Small intestine (tissue), 7 donors: ENCODE data around the gene TXNDC17. TPM values are rescaled to one million over a fixed set of nuclear protein-coding genes. Genes with fewer than 3 reads are reported as not detected.

Experiments
- DNase-seq, 2 donors: peaks; one replicate each; pipeline versions ENCODE4 v3.0.0 to v3.0.0-alpha.2; 2013
- FAIRE-seq: peaks from 2 replicates; lab custom pipeline; 2012; peaks lifted over from hg19 to GRCh38; lab: Jason Lieb, UNC
- H3K27ac ChIP-seq, 3 donors: one replicate each; pipeline ENCODE4 v1.5.1; 2013; ENCODE audit warnings: low read length in 2 of 3, mild to moderate bottlenecking in 2 of 3, control low read depth in 1 of 3, inconsistent platforms in 1 of 3, low read depth in 1 of 3, moderate library complexity in 1 of 3
- H3K27me3 ChIP-seq, 3 donors: one replicate each; pipeline ENCODE4 v1.6.1; 2013; ENCODE audit warnings: low read length in 3 of 3, inconsistent platforms in 1 of 3; ENCODE audit not compliant: control insufficient read depth in 3 of 3, insufficient read depth in 3 of 3
- H3K36me3 ChIP-seq, 3 donors: one replicate each; pipeline ENCODE4 v1.6.1; 2013; ENCODE audit warnings: low read length in 3 of 3, inconsistent platforms in 1 of 3, low read depth in 1 of 3, mild to moderate bottlenecking in 1 of 3, moderate library complexity in 1 of 3; ENCODE audit not compliant: control insufficient read depth in 3 of 3, insufficient read depth in 2 of 3
- H3K4me1 ChIP-seq, 3 donors: one replicate each; pipeline ENCODE4 v1.6.1; 2013; ENCODE audit warnings: low read length in 2 of 3, inconsistent platforms in 1 of 3, low read depth in 1 of 3, mild to moderate bottlenecking in 1 of 3, moderate library complexity in 1 of 3; ENCODE audit not compliant: control insufficient read depth in 3 of 3, insufficient read depth in 2 of 3
- H3K4me3 ChIP-seq, 3 donors: one replicate each; pipeline ENCODE4 v1.5.1; 2013; ENCODE audit warnings: low read length in 3 of 3, control low read depth in 1 of 3, inconsistent platforms in 1 of 3, low read depth in 1 of 3, mild to moderate bottlenecking in 1 of 3, moderate library complexity in 1 of 3
- H3K9me3 ChIP-seq, 2 donors: one replicate each; pipeline ENCODE4 v1.6.1; 2013; ENCODE audit warnings: low read depth in 1 of 2, low read length in 1 of 2; ENCODE audit not compliant: control insufficient read depth in 2 of 2, insufficient read depth in 1 of 2
- WGBS, 3 donors: extraction: QIAGEN DNeasy Blood & Tissue Kit; methylation state at CpG; one replicate each; pipeline ENCODE4 v1.1.7; 2013; 5-methylcytosine and 5-hydroxymethylcytosine counted together
- polyA plus RNA-seq, 4 donors: library from polyadenylated mRNA; stranded (reverse) in 3 of 4; unstranded in 1 of 4; fragments of 200-250 nt in 3 of 4; fragments of 120-200 nt in 1 of 4; gene quantifications; one replicate each; pipeline versions ENCODE4 v1.2.1 to v1.2.3, GENCODE V29; 2013
- donor health status: healthy with polysubstance abuse.
- donor health status: control.
- donor health status: control.
- donor health status: Bipolar disorder and iron deficiency.
- donor health status: healthy.

Gene TXNDC17
- polyA plus RNA-seq, 4 donors, result 137 to 647 (median 322) TPM

- no peak overlapping the region for H3K4me3 ChIP-seq
- no peak overlapping the region for H3K27ac ChIP-seq
- no peaks in the 10 kb centered on the region for H3K27me3 ChIP-seq
- WGBS, 3 donors, result 86 to 97% (median 95%) methylated on average over 6 of the region's 6 CpGs
- no peak for FAIRE-seq
- H3K36me3 ChIP-seq, result peaks cover 2 to 3% (median 2%) of the 10 kb centered on the region in 3 donors
- H3K4me1 ChIP-seq, result peaks cover 2 to 11% (median 11%) of the 10 kb centered on the region in 3 donors
- H3K9me3 ChIP-seq, result no peaks in the 10 kb centered on the region
- DNase-seq, result no peak
Observed at GRCh38 chr17:6637458-6637840, 3.4 kb upstream of the TXNDC17 start.

DNA sequence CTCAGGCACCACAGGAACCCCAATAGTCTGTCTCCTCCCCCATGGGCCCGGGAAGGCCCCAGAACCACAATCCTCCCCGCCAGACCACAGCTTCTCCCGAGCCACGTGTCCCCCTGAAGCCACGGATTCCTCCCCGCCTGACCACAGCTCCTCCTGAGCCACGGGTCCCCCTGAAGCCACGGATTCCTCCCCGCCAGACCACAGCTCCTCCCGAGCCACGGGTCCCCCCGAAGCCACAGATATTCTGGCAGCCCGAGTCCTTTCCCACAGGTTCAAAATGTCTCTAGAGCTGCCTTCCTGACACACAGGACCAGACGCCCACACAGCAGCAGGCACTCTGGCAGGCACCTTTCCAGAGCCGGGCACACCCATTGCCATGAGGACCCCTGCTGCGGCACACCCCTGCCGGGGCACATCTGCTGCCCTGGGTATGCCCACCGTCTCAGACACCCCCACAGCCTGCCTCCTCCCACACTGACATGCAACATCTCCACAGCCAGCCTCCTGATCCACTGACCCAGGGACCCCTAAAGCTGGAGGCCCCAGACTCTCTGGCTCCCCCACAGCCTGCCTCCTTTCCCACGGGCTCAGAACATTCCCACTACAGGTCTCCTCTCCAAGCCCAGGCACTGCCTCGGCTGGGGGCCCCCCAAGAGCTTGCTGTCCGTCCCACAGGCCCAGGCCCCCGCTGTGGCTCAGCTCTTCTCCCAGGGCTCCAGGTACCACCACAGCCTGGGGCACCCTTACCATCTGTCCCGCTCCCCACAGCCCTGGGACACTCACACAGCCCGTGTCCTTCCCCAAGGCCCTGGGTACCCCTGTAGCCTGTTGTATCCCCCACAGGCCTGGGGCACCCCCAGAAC is 2.6 kb upstream of the TXNDC17 start:
- H3K27ac ChIP-seq, result no peak overlapping the region
- H3K4me3 ChIP-seq, result no peak overlapping the region
- peaks cover 0 to 3% (median 0%) of the 10 kb centered on the region in 3 donors for H3K36me3 ChIP-seq
- H3K9me3 ChIP-seq, result no peaks in the 10 kb centered on the region
- H3K27me3 ChIP-seq, result no peaks in the 10 kb centered on the region
- 75 to 78% (median 78%) methylated on average over 23 to 24 of the region's 24 CpGs for WGBS, 3 donors
- no peak for FAIRE-seq
- DNase-seq, result no peak
- peaks cover 2 to 11% (median 11%) of the 10 kb centered on the region in 3 donors for H3K4me1 ChIP-seq

DNA sequence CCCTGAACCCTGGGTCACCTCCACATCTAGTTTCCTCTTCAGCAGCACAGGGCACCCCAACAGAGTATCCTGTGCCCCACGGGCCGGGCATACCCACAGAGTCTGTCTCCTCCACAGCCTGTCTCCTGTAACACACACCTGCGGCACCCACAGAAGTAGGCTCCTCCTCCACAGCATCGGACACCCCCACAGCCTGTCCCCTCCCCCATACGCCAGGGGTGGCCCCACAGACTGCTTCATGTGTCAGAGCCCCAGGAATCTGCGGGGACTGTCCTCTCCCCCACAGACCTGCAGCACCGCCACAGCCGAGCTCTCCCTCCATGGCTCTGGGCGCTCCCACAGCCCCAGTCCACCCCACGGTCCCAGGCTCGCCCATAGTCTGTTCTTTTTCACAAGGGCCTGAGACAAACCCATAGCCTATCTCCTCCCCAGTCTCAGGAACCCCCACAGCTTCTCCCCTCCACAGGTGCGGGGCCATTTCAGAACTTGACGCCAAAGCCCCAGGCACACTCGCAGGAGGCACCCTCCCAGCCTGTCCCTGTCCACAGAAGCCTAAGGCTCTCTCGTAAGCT is 1.8 kb upstream of the TXNDC17 start:
- H3K27ac ChIP-seq, result no peak overlapping the region
- 13 to 42% (median 15%) methylated on average over 14 to 15 of the region's 15 CpGs for WGBS, 3 donors
- FAIRE-seq (no peak), DNase-seq (no peak)
- H3K9me3 ChIP-seq, result no peaks in the 10 kb centered on the region
- peak overlapping the region in 2 of 3 donors; percentile 87 to 98 for H3K4me3 ChIP-seq
- H3K36me3 ChIP-seq, result peaks cover 0 to 4% (median 0%) of the 10 kb centered on the region in 3 donors
- H3K27me3 ChIP-seq, result no peaks in the 10 kb centered on the region
- H3K4me1 ChIP-seq, result peaks cover 2 to 11% (median 11%) of the 10 kb centered on the region in 3 donors

- Histone ChIP-seq H3K9me3 (no peaks in the 10 kb centered on the region), H3K27me3 (no peaks in the 10 kb centered on the region), H3K4me1 (peaks cover 2 to 11% (median 11%) of the 10 kb centered on the region in 3 donors), H3K4me3 (peak overlapping the region; percentile 74 to 98 (median 87)), H3K27ac (peak overlapping the region; percentile 84 to 99 (median 92)), H3K36me3 (peaks cover 0 to 5% (median 3%) of the 10 kb centered on the region in 3 donors)
- 0 to 2% (median 1%) methylated on average over 60 to 67 of the region's 67 CpGs for WGBS, 3 donors
- peak; percentile 44 to 46 for DNase-seq
- no peak for FAIRE-seq
Observed at GRCh38 chr17:6639586-6640535, 999 bp upstream of the TXNDC17 start.

DNA sequence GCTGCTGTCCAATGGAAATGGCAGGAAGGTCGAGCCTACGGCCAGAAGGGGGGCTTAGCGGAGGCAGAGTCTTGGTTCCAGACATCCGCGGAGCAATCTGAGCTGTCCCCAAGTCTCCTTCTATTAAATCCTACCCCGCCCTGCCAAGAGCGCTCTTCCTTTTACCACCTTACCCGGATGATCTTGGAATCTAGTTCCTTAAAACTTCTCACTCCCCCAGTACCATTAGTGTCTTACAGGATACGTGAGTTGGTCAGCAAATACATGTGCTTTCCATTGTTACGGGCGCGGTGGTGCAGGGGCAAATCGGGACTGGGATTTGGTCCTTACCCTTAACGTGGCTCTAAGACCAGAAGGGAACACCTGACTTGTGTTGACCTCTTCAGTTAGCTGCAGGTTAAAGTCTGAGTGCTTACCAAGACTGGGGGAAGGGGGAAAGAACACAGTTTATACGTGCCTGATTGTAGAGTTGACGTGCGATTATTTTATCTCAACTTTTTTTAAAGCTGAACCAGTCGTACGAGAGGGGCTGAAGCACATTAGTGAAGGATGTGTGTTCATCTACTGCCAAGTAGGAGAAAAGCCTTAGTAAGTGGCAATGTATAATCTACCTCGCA is 495 bp downstream of the TXNDC17 start:
- H3K4me1 ChIP-seq, result peaks cover 2 to 11% (median 11%) of the 10 kb centered on the region in 3 donors
- WGBS, 3 donors, result 1 to 2% (median 1%) methylated on average over 20 of the region's 20 CpGs
- no peak for FAIRE-seq
- H3K27ac ChIP-seq, result peak overlapping the region; percentile 84 to 99 (median 92)
- H3K4me3 ChIP-seq, result peak overlapping the region; percentile 74 to 98 (median 87)
- H3K36me3 ChIP-seq, result peaks cover 0 to 5% (median 3%) of the 10 kb centered on the region in 3 donors
- H3K9me3 ChIP-seq, result no peaks in the 10 kb centered on the region
- no peaks in the 10 kb centered on the region for H3K27me3 ChIP-seq
- peak; percentile 81 to 84 for DNase-seq

DNA sequence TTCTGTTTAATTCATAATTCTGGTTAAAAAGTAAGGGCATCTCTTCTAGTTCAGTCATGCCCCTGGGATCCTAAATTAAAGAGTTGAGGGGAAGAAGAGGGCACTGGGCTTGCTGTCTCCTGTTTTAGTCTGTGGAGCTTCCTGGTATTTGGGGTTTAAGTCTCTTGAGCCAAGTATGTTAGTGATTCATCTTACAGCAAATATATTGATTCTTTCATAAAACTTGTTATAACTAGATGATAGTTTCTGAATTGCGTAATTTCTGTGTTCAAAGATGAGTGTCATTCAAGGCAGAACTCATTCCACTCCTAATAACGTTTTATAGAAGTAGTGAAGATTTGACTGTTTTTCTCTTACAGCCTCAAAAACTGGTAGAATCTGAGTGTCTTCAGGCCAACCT is 1.7 kb downstream of the TXNDC17 start:
- FAIRE-seq (no peak), DNase-seq (no peak)
- 33 to 38% (median 37%) methylated on average over 2 of the region's 2 CpGs for WGBS, 3 donors
- Histone ChIP-seq H3K27ac (no peak overlapping the region), H3K4me1 (peaks cover 2 to 11% (median 11%) of the 10 kb centered on the region in 3 donors), H3K27me3 (no peaks in the 10 kb centered on the region), H3K9me3 (no peaks in the 10 kb centered on the region), H3K36me3 (peaks cover 0 to 14% (median 3%) of the 10 kb centered on the region in 3 donors), H3K4me3 (no peak overlapping the region)

DNA sequence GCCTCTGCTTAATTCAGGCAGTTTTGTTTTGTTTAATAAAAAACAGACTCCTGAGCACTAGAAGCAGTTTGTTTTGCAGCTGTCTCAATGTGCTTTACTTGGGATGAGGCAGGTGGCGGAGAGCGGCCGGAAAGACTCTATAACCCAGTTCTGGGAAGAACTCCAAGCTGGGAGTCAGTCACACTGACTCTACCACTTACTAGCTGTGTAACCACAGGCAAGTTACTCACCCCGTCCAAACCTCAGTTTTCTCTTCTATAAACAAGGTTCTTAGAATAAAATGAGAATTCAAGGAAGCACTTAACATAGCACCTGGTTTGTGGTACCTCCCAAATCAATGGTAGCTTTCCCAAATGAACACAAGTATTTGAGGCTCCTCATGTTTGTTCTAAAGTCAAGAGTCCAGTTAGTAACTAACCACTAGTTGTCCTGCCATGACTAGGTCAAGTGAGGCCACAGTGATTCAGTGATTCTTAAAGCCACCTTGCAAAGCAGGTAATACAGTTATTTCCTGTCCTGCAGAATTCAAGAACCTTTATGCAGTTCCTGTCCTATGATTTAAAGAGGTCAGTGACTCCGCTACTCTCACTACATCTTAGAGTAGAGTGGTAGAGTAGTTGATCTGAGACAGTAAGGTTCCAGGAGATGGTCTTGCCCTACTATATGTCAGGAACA is 2.7 kb downstream of the TXNDC17 start:
- FAIRE-seq, result no peak
- Histone ChIP-seq H3K27ac (no peak overlapping the region), H3K9me3 (no peaks in the 10 kb centered on the region), H3K36me3 (peaks cover 0 to 14% (median 3%) of the 10 kb centered on the region in 3 donors), H3K4me3 (no peak overlapping the region), H3K4me1 (peaks cover 2 to 11% (median 11%) of the 10 kb centered on the region in 3 donors), H3K27me3 (no peaks in the 10 kb centered on the region)
- no peak for DNase-seq
- WGBS, 3 donors, result 76 to 84% (median 80%) methylated on average over 5 of the region's 5 CpGs
